HepG2 (cell line): ENCODE data around the gene FLYWCH1. TPM values are rescaled to one million over a fixed set of nuclear protein-coding genes. Genes with fewer than 3 reads are reported as not detected.

Experiments used
- ATAC-seq: fragments of 200-7000 bp; cut with Tn5 transposase; 3 replicates; pipeline ENCODE4 v1.9.1; 2020; ENCODE audit warnings: mild to moderate bottlenecking, moderate library complexity
- BruUV-seq: library from RNA; stranded (reverse); fragments of 400-500 nt; replicated peaks from 2 replicates; lab custom pipeline; 2021; lab: Mats Ljungman, UMichigan
- CTCF ChIA-PET: fragments of 300-600 bp; formaldehyde crosslinking; extraction: SDS; loops from one replicate; lab custom pipeline; 2021; ENCODE audit warnings: low total read pairs, inconsistent platforms, low intra/inter-chr PET ratio; lab: Yijun Ruan, JAX
- POLR2A ChIA-PET: fragments of 350-600 bp; sonication (Branson Sonifier 250); formaldehyde crosslinking; loops from one replicate; lab custom pipeline; 2020; ENCODE audit warnings: antibody characterized with exemption, inconsistent platforms; lab: Yijun Ruan, JAX
- DNase-seq: peaks from one replicate; pipeline ENCODE4 v3.0.0-alpha.2; 2015; ENCODE audit warnings: low spot score
- FAIRE-seq: peaks from 3 replicates; lab custom pipeline; 2011; peaks lifted over from hg19 to GRCh38; lab: Jason Lieb, UNC
- H2AFZ ChIP-seq: one replicate; pipeline ENCODE4 v1.6.1; 2011; ENCODE audit warnings: low read length, inconsistent platforms
- H3K27ac ChIP-seq: fragments of 300-600 bp; 3 replicates; pipeline ENCODE4 v1.8.0; 2011; ENCODE audit warnings: mixed run types, mild to moderate bottlenecking, mixed read lengths, low read length, inconsistent platforms; ENCODE audit not compliant: insufficient read depth; ENCODE audit errors: extremely low read length
- H3K27me3 ChIP-seq, 2 experiments: fragments of 200-600 bp in 1 of 2; 2 replicates in 1 of 2; 3 replicates in 1 of 2; pipeline versions ENCODE4 v1.6.0 to v1.8.0; 2011; ENCODE audit warnings: low read length in 2 of 2, mild to moderate bottlenecking in 2 of 2, moderate library complexity in 2 of 2, inconsistent platforms in 1 of 2; ENCODE audit not compliant: insufficient read depth in 2 of 2, control insufficient read depth in 1 of 2
- H3K36me3 ChIP-seq, 2 experiments: fragments of 200-600 bp in 1 of 2; replicated peaks in 1 of 2; 2 replicates in 1 of 2; 3 replicates in 1 of 2; pipeline versions ENCODE4 v1.5.1 to v1.8.0; 2011; ENCODE audit warnings: low read length in 2 of 2, inconsistent platforms in 1 of 2; ENCODE audit not compliant: insufficient read depth in 2 of 2, control insufficient read depth in 1 of 2
- H3K4me1 ChIP-seq: 2 replicates; pipeline ENCODE4 v1.5.1; 2012; ENCODE audit warnings: low read length, inconsistent platforms; ENCODE audit not compliant: insufficient read depth
- H3K4me2 ChIP-seq: 2 replicates; pipeline ENCODE4 v1.6.0; 2011; ENCODE audit warnings: low read depth, low read length, inconsistent platforms
- H3K4me3 ChIP-seq, 3 experiments: fragments of 200-600 bp in 1 of 3; sonication (generic), shearing (Covaris generic) in 1 of 3; replicated peaks in 1 of 3; 2 replicates each; pipeline ENCODE4 v1.5.1; 2011 to 2016; ENCODE audit warnings: low read length in 3 of 3, inconsistent platforms in 2 of 3, low read depth in 2 of 3, mild to moderate bottlenecking in 2 of 3, control low read depth in 1 of 3, mixed read lengths in 1 of 3; ENCODE audit not compliant: insufficient read depth in 1 of 3
- H3K79me2 ChIP-seq: one replicate; pipeline ENCODE4 v1.6.1; 2011; ENCODE audit warnings: low read length, inconsistent platforms; ENCODE audit not compliant: insufficient read depth
- H3K9ac ChIP-seq: 2 replicates; pipeline ENCODE4 v1.6.0; 2011; ENCODE audit warnings: mild to moderate bottlenecking, low read depth, low read length, inconsistent platforms; ENCODE audit not compliant: insufficient read depth
- H3K9me3 ChIP-seq: 2 replicates; pipeline ENCODE4 v1.5.1; 2012; ENCODE audit warnings: mild to moderate bottlenecking, low read length
- H4K20me1 ChIP-seq: 2 replicates; pipeline ENCODE4 v1.6.0; 2011; ENCODE audit warnings: inconsistent platforms, mild to moderate bottlenecking, low read length, moderate library complexity; ENCODE audit not compliant: insufficient read depth
- BHLHE40 ChIP-seq: IDR thresholded peaks from 2 replicates; pipeline ENCODE4 v1.6.1; 2011; ENCODE audit warnings: low read length, improper control_type of control experiment
- GMEB1 ChIP-seq: sonication (generic); formaldehyde crosslinking; IDR thresholded peaks from 2 replicates; pipeline ENCODE4 v1.5.1; 2020; ENCODE audit warnings: missing genetic modification reagents, mild to moderate bottlenecking, borderline replicate concordance
- IKZF1 ChIP-seq: fragments of 450-650 bp; IDR thresholded peaks from 2 replicates; pipeline ENCODE4 v1.7.1; 2016
- JUN ChIP-seq: sonication (generic); formaldehyde crosslinking; IDR thresholded peaks from 2 replicates; pipeline ENCODE4 v1.4.0; 2020; ENCODE audit warnings: mild to moderate bottlenecking, missing genetic modification reagents
- RNF2 ChIP-seq: fragments of 450-650 bp; conservative IDR thresholded peaks from 2 replicates; pipeline ENCODE4 v1.6.1; 2016; ENCODE audit warnings: low read depth
- RXRA ChIP-seq: sonication (generic); formaldehyde crosslinking; IDR thresholded peaks from 2 replicates; pipeline ENCODE4 v1.5.1; 2020; ENCODE audit warnings: missing genetic modification reagents
- SCMH1 ChIP-seq: sonication (generic); formaldehyde crosslinking; IDR thresholded peaks from 2 replicates; pipeline ENCODE4 v1.9.0; 2021; ENCODE audit warnings: missing genetic modification reagents, mild to moderate bottlenecking, borderline replicate concordance
- SOX6 ChIP-seq, 2 experiments: fragments of 450-650 bp in 1 of 2; sonication (generic) in 1 of 2; formaldehyde crosslinking in 1 of 2; IDR thresholded peaks; 2 replicates each; pipeline versions ENCODE4 v1.4.0 to v1.6.1; 2017 to 2020; ENCODE audit warnings: antibody characterized with exemption in 1 of 2, mild to moderate bottlenecking in 1 of 2, missing genetic modification reagents in 1 of 2
- SRSF1 ChIP-seq: fragments of 200-400 bp; formaldehyde crosslinking; optimal IDR thresholded peaks from 2 replicates; pipeline ENCODE3; 2017; ENCODE audit warnings: mild to moderate bottlenecking, low read depth, low read length, moderate library complexity
- ZBTB26 ChIP-seq: IDR thresholded peaks from 2 replicates; pipeline ENCODE4 v1.6.1; 2016; ENCODE audit warnings: missing compliant biosample characterization, missing genetic modification reagents, borderline replicate concordance
- ZNF225 ChIP-seq: sonication (generic); formaldehyde crosslinking; IDR thresholded peaks from 2 replicates; pipeline ENCODE4 v1.4.0; 2020; ENCODE audit warnings: mild to moderate bottlenecking, missing genetic modification reagents
- ZNF230 ChIP-seq: sonication (generic); formaldehyde crosslinking; IDR thresholded peaks from 2 replicates; pipeline ENCODE4 v1.4.0; 2020; ENCODE audit warnings: mild to moderate bottlenecking, missing genetic modification reagents
- ZNF788 ChIP-seq: sonication (generic); formaldehyde crosslinking; IDR thresholded peaks from 2 replicates; pipeline ENCODE4 v1.5.0; 2020; ENCODE audit warnings: mild to moderate bottlenecking, missing genetic modification reagents, borderline replicate concordance
- WGBS: methylation state at CpG from one replicate; pipeline ENCODE4 v1.1.6; 2017; ENCODE audit warnings: low lambda C conversion rate; 5-methylcytosine and 5-hydroxymethylcytosine counted together
- in situ Hi-C: cut with HindIII; loops from 2 replicates; pipeline ENCODE4 v1.10.0; 2017; ENCODE audit warnings: low pct_unique_long_range_greater_than_20kb; ENCODE audit not compliant: extremely low pct_ligation_motif_present
- intact Hi-C: fragments of 100-400 bp; cut with micrococcal nuclease; formaldehyde crosslinking; loops from one replicate; pipeline ENCODE4 v1.10.0; 2022; ENCODE audit not compliant: unreplicated experiment
- polyA plus RNA-seq, 8 experiments: library from polyadenylated mRNA; depleted of rRNA in 3 of 8; stranded (reverse) in 7 of 8; unstranded in 1 of 8; fragments of >200 nt; fragmentation: Illumina TruSeq in 4 of 8; extraction: Trizol in 4 of 8; gene quantifications; 2 replicates each; pipeline versions ENCODE4 v1.2.1 to v1.2.3, GENCODE V29; 2011 to 2016; ENCODE audit warnings: low read depth in 4 of 8, missing spikeins in 1 of 8, mixed read lengths in 1 of 8; ENCODE audit not compliant: insufficient read depth in 1 of 8
- total RNA-seq, 5 experiments: library from RNA; depleted of rRNA; stranded (reverse); fragments of >200 nt; fragmentation: Illumina TruSeq; extraction: Trizol; gene quantifications; 2 replicates each; pipeline ENCODE4 v1.2.3, GENCODE V29; 2016; ENCODE audit warnings: low read depth in 1 of 5

FLYWCH1 gene
- total and polyA plus RNA-seq, 2 of the 13 experiments (the other 11 are each of a cell fraction or from before 2014, with no cell fraction given), result 7.3 to 12.4 TPM

GRCh38 chr16:2884041-2884451 lies 27.7 kb upstream of the FLYWCH1 start:
- Histone ChIP-seq H3K9ac (peak overlapping the region; percentile 91), H3K4me2 (peak overlapping the region; percentile 79), H3K27me3 (no peaks in the 10 kb centered on the region), H3K4me1 (peaks cover 9% of the 10 kb centered on the region), H4K20me1 (no peaks in the 10 kb centered on the region), H3K36me3 (no peaks in the 10 kb centered on the region), H3K79me2 (peaks cover 8% of the 10 kb centered on the region), H3K4me3 (peak overlapping the region; percentile 86 to 95 (median 94)), H3K27ac (peak overlapping the region; percentile 76), H2AFZ (no peak overlapping the region), H3K9me3 (no peaks in the 10 kb centered on the region)
- intact Hi-C loops (no loop called here), in situ Hi-C loops (no loop called here)
- no peak for ATAC-seq
- CTCF ChIA-PET, result no interaction called here
- no peak for DNase-seq
- 20% methylated on average over 14 of the region's 18 CpGs for WGBS
- no peak for TF ChIP-seq GMEB1
- no peak for TF ChIP-seq SCMH1 (CRISPR knock-in tag)
- no peak for TF ChIP-seq SRSF1
- TF ChIP-seq IKZF1, result no peak
- no peak for TF ChIP-seq ZNF230 (CRISPR knock-in tag)
- TF ChIP-seq ZBTB26 (CRISPR knock-in tag), result no peak
- TF ChIP-seq BHLHE40, result no peak
- no peak for TF ChIP-seq RNF2
- no peak for TF ChIP-seq ZNF225 (CRISPR knock-in tag)
- TF ChIP-seq JUN (CRISPR knock-in tag), result no peak
- no peak for TF ChIP-seq ZNF788 (CRISPR knock-in tag)
- TF ChIP-seq RXRA (CRISPR knock-in tag), result no peak
- no peak for TF ChIP-seq SOX6 (IDR thresholded peaks at IDR 0.05)
- TF ChIP-seq SOX6 (CRISPR knock-in tag; IDR thresholded peaks at IDR 0.05), result no peak
- BruUV-seq, result no TSS peak
- no peak for FAIRE-seq
- POLR2A ChIA-PET, result interaction anchor here (1.4 to 3.4 kb wide), 8 partner anchors 8 to 131 kb away, joined by 5 to 96 read pairs (median 20); partner anchors contain the start of genes FLYWCH1 and SRRM2
